GM12874 (cell line): ENCODE results near the gene MIER2.

Source experiments
- CTCF ChIP-seq: IDR thresholded peaks from 2 replicates; pipeline ENCODE4 v1.5.1; 2011; ENCODE audit warnings: low read depth, mild to moderate bottlenecking, control low read depth, low read length, moderate library complexity; ENCODE audit not compliant: insufficient read depth

Gene MIER2

GRCh38 chr19:315811-316210 is 28.8 kb downstream of the MIER2 start:
- TF ChIP-seq CTCF = no peak

GRCh38 chr19:313988-314815 is 30.4 kb downstream of the MIER2 start:
- TF ChIP-seq CTCF = no peak

- no peak for TF ChIP-seq CTCF
These were observed 31.2 kb downstream of the MIER2 start for GRCh38 chr19:313169-313987.

- TF ChIP-seq CTCF = no peak
These were observed 32.8 kb downstream of the MIER2 start for GRCh38 chr19:311813-312261.

GRCh38 chr19:310781-311496 is 33.7 kb downstream of the MIER2 start:
- TF ChIP-seq CTCF = no peak

GRCh38 chr19:310141-310651 is 34.4 kb downstream of the MIER2 start:
- no peak for TF ChIP-seq CTCF

- no peak for TF ChIP-seq CTCF
These were observed 35.4 kb downstream of the MIER2 start for GRCh38 chr19:309206-309565.
